Endothelial cell (in vitro differentiated cells): ENCODE data around the gene C11orf21. TPM values are rescaled to one million over a fixed set of nuclear protein-coding genes. Genes with fewer than 3 reads are reported as not detected.

Experiments used
- DNase-seq: peaks from one replicate; pipeline ENCODE4 v3.0.0; 2021; ENCODE audit warnings: low spot score
- H3K27ac Mint-ChIP-seq: one replicate; pipeline ENCODE4 v1.8.0; 2021; ENCODE audit warnings: mixed read lengths, inconsistent platforms; ENCODE audit not compliant: unreplicated experiment
- H3K27me3 Mint-ChIP-seq: one replicate; pipeline ENCODE4 v1.8.0; 2021; ENCODE audit warnings: mild to moderate bottlenecking, moderate library complexity, mixed read lengths, inconsistent platforms; ENCODE audit not compliant: unreplicated experiment
- H3K36me3 Mint-ChIP-seq: one replicate; pipeline ENCODE4 v1.8.0; 2021; ENCODE audit warnings: mild to moderate bottlenecking, low read depth, mixed read lengths, inconsistent platforms; ENCODE audit not compliant: unreplicated experiment
- H3K4me1 Mint-ChIP-seq: one replicate; pipeline ENCODE4 v1.8.0; 2021; ENCODE audit warnings: mild to moderate bottlenecking, mixed read lengths, inconsistent platforms; ENCODE audit not compliant: unreplicated experiment
- H3K4me3 Mint-ChIP-seq: one replicate; pipeline ENCODE4 v1.8.0; 2021; ENCODE audit warnings: mild to moderate bottlenecking, mixed read lengths, inconsistent platforms; ENCODE audit not compliant: unreplicated experiment
- H3K9me3 Mint-ChIP-seq: one replicate; pipeline ENCODE4 v1.8.0; 2021; ENCODE audit warnings: mixed read lengths, inconsistent platforms; ENCODE audit not compliant: unreplicated experiment
- CTCF ChIP-seq: fragments of 200-600 bp; sonication (generic); IDR thresholded peaks from one replicate; pipeline ENCODE4 v1.5.0; 2021; ENCODE audit warnings: antibody characterized with exemption; ENCODE audit not compliant: unreplicated experiment
- total RNA-seq: library from RNA; stranded (reverse); fragmentation: NEBNext Ultra II Directional; extraction: Animal tissue kit (Norgen Biotek cat#: 25700); gene quantifications from one replicate; pipeline ENCODE4 v1.2.1, GENCODE V29; 2021; ENCODE audit not compliant: unreplicated experiment

The C11orf21 gene
- total RNA-seq, 1 donor from 2014 or later, result 0.13 TPM

- no peaks in the 10 kb centered on the region for H3K4me1 Mint-ChIP-seq
These were observed 21.5 kb downstream of the C11orf21 start for GRCh38 chr11:2280208-2280607.

GRCh38 chr11:2277933-2278523, 23.7 kb downstream of the C11orf21 start:
- Mint-ChIP-seq H3K27ac (no peak overlapping the region), H3K9me3 (no peaks in the 10 kb centered on the region), H3K4me1 (no peaks in the 10 kb centered on the region), H3K27me3 (no peaks in the 10 kb centered on the region), H3K36me3 (peaks cover 3% of the 10 kb centered on the region), H3K4me3 (no peak overlapping the region)
- DNase-seq, result no peak
- TF ChIP-seq CTCF, result no peak

More at GRCh38 chr11:2280208-2280607, 21.5 kb downstream of the C11orf21 start:
- Mint-ChIP-seq H3K4me3 (no peak overlapping the region), H3K36me3 (peaks cover 3% of the 10 kb centered on the region), H3K27ac (no peak overlapping the region), H3K9me3 (no peaks in the 10 kb centered on the region), H3K27me3 (no peaks in the 10 kb centered on the region)
- no peak for DNase-seq
- TF ChIP-seq CTCF, result no peak

- DNase-seq, result no peak
- Mint-ChIP-seq H3K27ac (no peak overlapping the region), H3K4me1 (no peaks in the 10 kb centered on the region), H3K4me3 (no peak overlapping the region), H3K9me3 (no peaks in the 10 kb centered on the region), H3K36me3 (peaks cover 3% of the 10 kb centered on the region), H3K27me3 (peaks cover 3% of the 10 kb centered on the region)
- TF ChIP-seq CTCF, result no peak
These were observed 24.7 kb downstream of the C11orf21 start for GRCh38 chr11:2277008-2277346.

- no peak overlapping the region for H3K4me3 Mint-ChIP-seq
These were observed 25.3 kb downstream of the C11orf21 start for GRCh38 chr11:2276280-2277007.

More at GRCh38 chr11:2276280-2277007, 25.3 kb downstream of the C11orf21 start:
- no peak for DNase-seq
- H3K36me3 Mint-ChIP-seq, result peaks cover 3% of the 10 kb centered on the region
- no peaks in the 10 kb centered on the region for H3K4me1 Mint-ChIP-seq
- no peaks in the 10 kb centered on the region for H3K9me3 Mint-ChIP-seq
- TF ChIP-seq CTCF, result no peak
- no peak overlapping the region for H3K27ac Mint-ChIP-seq
- H3K27me3 Mint-ChIP-seq, result peaks cover 7% of the 10 kb centered on the region
